K562 (cell line): ENCODE results near the gene CGNL1. TPM values are rescaled to one million over a fixed set of nuclear protein-coding genes. Genes with fewer than 3 reads are reported as not detected.

Source experiments
- REST ChIP-seq, 2 experiments: fragments of 450-650 bp; formaldehyde crosslinking in 1 of 2; IDR thresholded peaks; 2 replicates each; pipeline versions ENCODE4 v1.4.0 to v1.6.1; 2014 to 2020; ENCODE audit warnings: mild to moderate bottlenecking in 2 of 2, borderline replicate concordance in 1 of 2, low read depth in 1 of 2
- polyA plus RNA-seq, 8 experiments: library from polyadenylated mRNA; depleted of rRNA in 4 of 8; stranded (reverse) in 5 of 8; unstranded in 3 of 8; fragments of >200 nt; fragmentation: Nextera tagmentation in 2 of 8; fragmentation: Illumina TruSeq in 1 of 8; extraction: Ambion mirVana in 2 of 8; extraction: Trizol in 1 of 8; gene quantifications; 2 replicates each; pipeline versions ENCODE4 v1.2.1 to v1.2.3, GENCODE V29; 2011 to 2014; ENCODE audit warnings: inconsistent platforms in 1 of 8, missing spikeins in 1 of 8
- total RNA-seq, 7 experiments: library from RNA; depleted of rRNA in 6 of 7; stranded (reverse); fragments of >200 nt in 6 of 7; fragmentation: Illumina TruSeq in 2 of 7; extraction: Trizol in 2 of 7; gene quantifications; 2 replicates each; pipeline versions ENCODE4 v1.2.1 to v1.2.3, GENCODE V29; 2011 to 2021; ENCODE audit warnings: low replicate concordance in 1 of 7

Gene CGNL1
- total and polyA plus RNA-seq, 9 of the 15 experiments (the other 6 are each of a cell fraction or from before 2014, with no cell fraction given) = 0.01 to 0.07 TPM; not detected in 7

DNA sequence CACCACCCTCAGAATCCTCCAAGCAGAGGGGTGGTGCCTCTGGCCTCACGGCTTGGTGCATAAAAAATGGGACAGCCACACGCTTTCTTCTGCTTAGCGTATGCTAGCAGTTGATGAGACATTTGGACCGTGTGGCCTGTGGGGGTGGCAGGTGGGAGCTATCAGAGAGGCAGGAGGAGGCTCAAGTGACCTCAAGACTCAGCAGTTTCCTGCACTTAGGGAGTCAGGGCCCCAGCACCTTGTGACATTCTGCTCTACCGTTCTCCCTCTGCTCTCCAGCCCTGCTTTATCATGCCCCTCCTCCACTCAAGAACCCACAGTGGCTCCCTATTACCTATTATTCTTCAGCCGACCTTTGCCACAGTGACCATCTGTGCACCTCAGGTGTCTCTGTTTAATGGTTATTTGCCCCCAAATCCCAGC is 41.0 kb upstream of the CGNL1 start (continued):
- no peak for TF ChIP-seq REST (IDR thresholded peaks at IDR 0.05; ENCODE audit: borderline replicate concordance)
- no peak for TF ChIP-seq REST (CRISPR knock-in tag; IDR thresholded peaks at IDR 0.05; ENCODE audit: low read depth)
